ENCODE data around the gene GPI.

DNA sequence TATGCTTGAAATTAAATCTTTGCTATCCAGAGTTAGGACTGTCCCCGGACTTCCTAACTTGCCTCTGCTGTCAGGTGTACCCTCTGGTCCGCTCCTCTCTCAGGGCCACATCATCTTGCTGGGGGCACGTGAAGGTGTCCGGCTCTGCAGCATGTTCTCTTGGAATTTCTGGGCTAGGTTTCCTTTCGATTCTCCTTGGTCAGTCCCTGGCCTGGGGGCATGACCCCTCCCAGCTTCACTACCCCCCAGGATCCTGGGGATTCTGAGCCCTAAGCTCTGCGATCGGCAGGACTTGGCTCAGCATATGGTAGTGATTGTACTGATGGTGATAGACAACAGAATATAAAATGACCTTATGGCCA is 5.1 kb upstream of the GPI start:
- TF ChIP-seq, protein P1, sequence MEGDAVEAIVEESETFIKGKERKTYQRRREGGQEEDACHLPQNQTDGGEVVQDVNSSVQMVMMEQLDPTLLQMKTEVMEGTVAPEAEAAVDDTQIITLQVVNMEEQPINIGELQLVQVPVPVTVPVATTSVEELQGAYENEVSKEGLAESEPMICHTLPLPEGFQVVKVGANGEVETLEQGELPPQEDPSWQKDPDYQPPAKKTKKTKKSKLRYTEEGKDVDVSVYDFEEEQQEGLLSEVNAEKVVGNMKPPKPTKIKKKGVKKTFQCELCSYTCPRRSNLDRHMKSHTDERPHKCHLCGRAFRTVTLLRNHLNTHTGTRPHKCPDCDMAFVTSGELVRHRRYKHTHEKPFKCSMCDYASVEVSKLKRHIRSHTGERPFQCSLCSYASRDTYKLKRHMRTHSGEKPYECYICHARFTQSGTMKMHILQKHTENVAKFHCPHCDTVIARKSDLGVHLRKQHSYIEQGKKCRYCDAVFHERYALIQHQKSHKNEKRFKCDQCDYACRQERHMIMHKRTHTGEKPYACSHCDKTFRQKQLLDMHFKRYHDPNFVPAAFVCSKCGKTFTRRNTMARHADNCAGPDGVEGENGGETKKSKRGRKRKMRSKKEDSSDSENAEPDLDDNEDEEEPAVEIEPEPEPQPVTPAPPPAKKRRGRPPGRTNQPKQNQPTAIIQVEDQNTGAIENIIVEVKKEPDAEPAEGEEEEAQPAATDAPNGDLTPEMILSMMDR (conservative IDR thresholded peaks at IDR 0.05 in 1 of 2, IDR thresholded peaks at IDR 0.05 in 1 of 2; ENCODE audit: extremely low read depth in 1 of 2, insufficient read depth in 1 of 2, low read depth in 1 of 2, low read length in 2 of 2): no peak
- no peak for TF ChIP-seq EZH2 (IDR thresholded peaks at IDR 0.05; ENCODE audit: borderline replicate concordance, low read length)
